ENCODE measurements around the gene PDGFRA.
"Not testable (repeated sequence)": the region's sequence is repeated elsewhere in the genome, so short reads cannot be mapped to it uniquely, and the experiment has no call there.

PDGFRA gene

DNA sequence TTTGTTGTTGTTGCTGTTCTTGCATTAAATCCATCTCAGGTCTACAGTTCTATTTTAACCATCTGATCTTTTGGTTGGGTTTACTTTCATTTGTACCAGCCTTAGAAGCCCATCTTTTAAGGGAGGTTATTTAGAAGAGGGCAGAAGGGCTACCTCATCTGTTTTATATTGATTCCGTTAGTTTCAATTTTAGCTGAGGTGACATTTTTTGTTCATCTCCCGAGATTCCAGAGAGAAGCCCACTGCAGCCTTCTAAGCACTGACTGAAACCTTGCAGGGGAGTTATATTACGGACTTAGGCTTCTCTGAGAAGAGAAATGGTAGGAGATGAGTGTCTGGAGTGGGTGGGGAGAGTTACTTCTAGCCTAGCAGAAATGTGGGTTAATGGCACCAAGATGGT, 101.8 kb downstream of the PDGFRA start:
- FAIRE-seq: no peak

DNA sequence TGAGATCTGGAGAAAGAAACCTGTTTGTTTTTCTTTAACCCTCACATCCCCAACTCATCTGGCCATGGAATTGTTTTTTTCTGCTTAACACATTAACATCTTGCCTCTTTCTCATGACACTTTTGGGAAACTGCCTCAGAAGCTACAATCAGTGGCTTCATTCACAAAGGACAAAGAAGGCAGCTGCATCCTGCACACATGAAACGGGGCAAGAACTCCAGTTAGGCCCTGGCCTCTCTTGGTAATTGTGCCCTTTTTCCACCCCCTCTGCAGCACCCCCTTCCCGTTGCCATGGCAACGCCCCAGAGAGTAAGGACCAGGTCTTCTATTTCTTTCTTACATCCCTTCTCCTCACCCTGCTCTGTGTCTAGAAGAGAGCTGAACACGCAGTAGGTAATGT, 103.4 kb downstream of the PDGFRA start:
- FAIRE-seq: no peak

DNA sequence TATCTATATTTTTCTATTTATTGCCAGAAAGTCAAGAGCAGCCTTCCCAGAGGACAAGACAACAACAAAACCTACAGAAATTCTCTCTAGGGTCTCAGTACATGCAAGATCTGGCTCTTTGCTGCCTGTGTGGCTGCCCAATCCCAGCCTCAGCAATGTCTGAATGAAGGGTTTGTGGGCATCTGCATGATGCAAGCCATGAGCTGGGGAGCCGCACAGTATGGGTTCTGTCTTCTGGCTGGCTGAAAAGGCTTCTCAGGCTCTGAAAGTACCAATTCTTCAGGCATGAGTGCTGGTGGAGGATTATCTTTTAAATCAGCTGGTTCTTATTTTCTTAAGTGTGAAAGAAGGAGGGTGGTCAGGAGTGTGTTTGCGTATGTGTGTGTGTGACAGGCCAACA, 104.6 kb downstream of the PDGFRA start:
- no peak for FAIRE-seq

DNA sequence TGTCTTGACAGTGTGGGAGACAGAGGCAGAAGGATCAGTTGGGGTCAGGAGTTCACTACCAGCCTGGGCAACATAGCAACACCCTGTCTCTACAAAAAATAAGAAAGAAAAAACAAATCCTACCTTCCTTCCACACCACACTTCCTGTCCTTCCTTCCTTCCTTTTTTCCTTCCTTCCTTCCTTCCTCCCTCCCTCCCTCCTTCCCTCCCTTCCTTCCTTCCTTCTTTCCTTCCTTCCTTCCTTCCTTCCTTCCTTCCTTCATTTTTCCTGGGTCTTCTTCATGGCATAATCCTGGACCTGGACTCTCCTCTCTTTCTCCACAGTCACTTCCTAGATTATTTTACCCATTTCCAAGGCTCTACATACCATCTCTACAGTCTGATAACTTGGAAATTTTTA, 105.7 kb downstream of the PDGFRA start:
- not testable (repeated sequence) for FAIRE-seq

DNA sequence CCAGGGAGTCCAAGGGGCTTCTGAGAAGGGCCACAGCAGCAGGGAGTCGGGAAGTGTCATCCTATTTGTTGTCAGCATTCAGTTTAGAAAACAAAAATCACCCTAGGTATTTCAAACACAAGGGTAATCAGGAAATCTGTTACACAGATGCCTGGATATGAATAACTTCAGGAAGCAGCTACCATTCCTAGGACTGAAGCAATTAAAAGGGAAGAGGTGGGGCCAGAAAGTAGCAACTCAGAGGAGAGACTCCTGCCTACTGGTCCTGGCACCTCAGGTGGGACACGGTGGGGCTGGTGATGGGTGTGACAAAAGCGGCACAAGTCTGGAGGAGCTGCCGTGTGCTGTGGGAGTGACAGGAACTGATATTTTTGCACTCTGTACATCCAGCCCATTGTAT, 107.9 kb downstream of the PDGFRA start:
- FAIRE-seq: no peak

DNA sequence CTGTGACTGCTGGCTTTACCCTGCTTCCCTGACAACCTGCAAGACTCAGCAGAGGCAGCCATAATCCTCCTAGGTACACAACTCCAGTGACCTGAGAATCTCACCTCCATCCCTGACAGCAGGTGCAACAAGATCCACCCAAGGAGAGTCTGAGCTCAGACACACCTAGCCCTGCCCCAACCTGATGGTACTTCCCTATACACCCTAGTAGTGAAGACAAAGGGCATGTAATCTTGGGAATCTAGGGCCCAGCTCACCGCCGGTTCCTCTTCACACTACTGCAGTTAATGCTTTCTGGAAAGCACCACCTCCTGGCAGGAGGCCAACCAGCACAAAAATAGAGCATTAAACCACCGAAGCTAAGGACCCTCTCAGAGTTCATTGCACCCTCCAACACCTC, 113.0 kb downstream of the PDGFRA start:
- not testable (repeated sequence) for FAIRE-seq

Measured in G401.6 (cell line).